GM10847 (cell line): Measurements from ENCODE around the gene DNAJC17.

Source experiments
- POLR2A ChIP-seq: IDR thresholded peaks from 2 replicates; pipeline ENCODE4 v1.6.1; 2011; ENCODE audit not compliant: insufficient read length; ENCODE audit errors: extremely low read depth

The DNAJC17 gene

DNA sequence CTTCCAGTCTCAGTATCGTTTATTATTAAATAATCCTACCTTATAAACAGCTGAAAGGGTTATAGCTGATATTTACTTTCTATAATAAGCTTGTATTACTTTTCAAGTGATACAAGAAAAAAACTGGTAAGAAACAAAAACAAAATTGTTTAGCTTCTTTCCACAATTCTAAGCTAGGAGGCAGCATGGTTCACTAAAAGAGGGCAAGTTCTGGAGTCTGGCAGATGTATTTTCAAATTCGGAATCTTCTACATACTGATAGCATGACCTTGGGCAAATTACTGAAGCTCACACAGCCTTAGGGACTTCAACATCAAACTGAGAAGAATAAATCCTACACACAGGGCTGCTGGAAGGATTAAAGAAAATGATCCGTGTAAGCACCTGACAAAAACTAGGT is 22.1 kb downstream of the DNAJC17 start:
- TF ChIP-seq POLR2A, result no peak

DNA sequence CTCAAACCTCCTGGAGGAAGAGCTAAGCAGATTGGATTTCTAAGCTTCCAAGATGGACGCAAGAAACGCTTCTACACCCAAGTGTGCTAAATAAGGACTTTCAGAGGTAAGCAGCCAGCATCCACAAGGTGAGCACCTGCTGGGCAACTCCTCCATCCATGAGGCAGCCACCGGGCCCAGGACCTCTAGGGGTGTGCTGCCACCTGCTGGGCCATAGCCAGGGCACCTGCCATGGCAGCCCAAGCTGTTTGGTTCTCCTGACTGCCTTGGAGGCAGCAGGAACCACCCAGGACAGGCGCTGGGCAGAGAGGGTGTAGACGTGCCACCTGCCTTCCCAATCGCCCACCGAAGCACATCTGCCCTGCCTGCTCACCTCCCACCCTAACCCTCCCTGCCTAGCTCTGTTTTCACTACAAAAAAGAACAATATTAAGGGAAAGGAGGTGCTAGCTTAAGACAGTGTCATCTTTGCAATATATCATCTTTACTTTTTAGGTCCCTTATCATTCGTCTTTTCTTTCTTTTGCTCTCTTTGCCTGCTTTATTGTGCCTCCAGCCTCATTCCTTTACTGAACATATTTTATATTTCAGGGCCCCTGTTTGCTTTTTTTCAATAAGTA is 24.6 kb downstream of the DNAJC17 start:
- no peak for TF ChIP-seq POLR2A

- no peak for TF ChIP-seq POLR2A
These were observed 30.6 kb downstream of the DNAJC17 start for GRCh38 chr15:40776537-40777141.

DNA sequence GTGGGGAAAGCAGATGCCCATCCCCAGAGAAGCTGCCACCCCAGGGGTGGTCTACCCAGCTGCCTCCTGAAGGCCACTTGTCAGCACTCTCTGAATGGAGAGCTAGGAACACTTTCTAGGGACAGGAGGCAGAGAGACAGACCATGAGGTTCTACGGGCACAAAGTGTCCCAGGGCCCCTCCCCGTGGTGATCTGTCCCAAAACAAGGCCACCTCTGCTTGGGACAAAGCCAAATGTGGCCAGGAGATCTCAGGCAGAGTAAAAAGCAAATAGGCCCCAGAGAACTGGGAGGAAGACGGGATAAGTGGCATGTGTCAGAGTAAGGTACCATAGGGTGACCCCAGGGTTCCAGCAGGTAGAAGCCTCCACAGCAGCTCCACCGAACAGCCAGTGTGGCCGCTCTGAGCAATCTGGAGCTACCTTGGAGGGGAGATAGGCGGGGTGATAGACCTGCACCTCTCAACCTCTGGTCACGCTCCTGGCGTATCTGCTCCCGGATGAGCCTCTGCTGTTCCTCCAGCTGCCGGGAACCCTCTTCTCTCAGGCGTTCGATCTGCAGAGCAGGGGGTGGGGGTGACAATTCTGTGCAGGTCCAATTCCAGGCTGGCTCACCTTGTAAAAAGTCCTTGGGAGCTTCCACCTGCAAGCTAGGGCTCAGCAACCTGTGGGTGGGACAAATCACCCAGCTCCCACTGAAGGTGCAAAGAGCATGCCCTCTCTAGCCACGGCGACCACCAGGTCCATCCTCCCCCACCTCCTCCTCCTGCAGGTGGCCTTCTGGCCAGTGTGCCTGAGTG is 31.3 kb downstream of the DNAJC17 start:
- TF ChIP-seq POLR2A, result no peak

- TF ChIP-seq POLR2A, result no peak
These were observed 32.3 kb downstream of the DNAJC17 start for GRCh38 chr15:40775007-40775406.

- no peak for TF ChIP-seq POLR2A
These were observed 33.4 kb downstream of the DNAJC17 start for GRCh38 chr15:40773902-40774301.

DNA sequence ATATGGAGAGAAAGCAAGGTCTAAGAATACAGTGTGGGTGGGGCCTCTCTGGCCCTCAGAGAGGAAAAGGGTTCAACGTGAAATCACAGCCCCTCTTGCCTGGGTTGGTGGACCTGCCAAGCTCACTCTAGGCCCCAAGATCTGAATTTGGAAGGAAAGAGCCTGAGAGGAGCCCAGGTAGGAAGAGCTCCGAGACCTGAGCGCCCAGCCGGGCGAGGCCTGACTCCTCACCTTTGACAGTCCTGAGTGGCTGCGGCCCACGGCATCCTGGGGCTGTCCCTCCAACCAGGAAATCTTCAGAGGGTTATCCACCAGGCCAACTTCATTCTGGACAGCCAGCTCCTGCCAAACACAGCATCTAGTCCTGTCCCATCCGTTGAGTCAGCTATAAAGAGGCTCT is 33.8 kb downstream of the DNAJC17 start:
- no peak for TF ChIP-seq POLR2A

DNA sequence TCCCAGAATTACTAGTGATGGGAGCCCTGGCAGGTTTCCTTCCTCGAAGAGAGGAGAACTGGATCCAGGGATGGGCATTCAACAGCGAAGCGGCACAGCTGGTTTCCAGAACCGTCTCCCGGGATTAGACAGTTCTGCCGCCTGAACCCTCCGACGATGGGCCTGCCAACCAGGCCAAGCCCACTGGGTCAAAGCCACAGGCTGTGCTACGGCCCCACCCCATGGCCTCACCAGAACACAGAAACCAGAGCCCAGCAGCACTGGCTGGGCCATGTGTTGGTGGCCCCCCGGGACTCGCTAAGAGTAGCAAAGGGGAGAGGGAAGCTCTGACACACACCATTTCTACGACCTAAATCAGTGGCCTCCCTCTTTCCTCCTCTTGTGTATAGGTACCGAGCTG is 35.3 kb downstream of the DNAJC17 start:
- no peak for TF ChIP-seq POLR2A

DNA sequence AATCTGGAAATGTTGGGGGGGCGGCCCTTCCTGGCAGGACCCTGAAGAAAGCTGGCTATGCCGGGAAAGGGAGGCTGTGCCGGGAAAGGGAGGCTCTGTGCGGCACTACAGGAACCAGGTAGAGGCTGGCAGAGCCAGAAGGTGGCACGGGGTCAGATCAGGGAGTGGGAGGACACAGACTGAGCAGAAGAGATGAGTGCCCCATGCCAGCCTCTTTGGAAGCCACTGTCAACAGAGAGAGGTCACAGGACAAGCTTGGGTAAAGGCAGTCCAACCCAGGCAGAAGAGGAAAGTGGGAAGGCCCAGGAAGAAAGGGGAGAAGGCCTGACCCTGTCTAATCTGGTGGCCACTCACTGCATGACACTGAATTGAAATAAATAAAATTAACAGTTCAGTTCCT is 36.0 kb downstream of the DNAJC17 start:
- no peak for TF ChIP-seq POLR2A

GRCh38 chr15:40770147-40770721 is 37.0 kb downstream of the DNAJC17 start:
- TF ChIP-seq POLR2A, result no peak

DNA sequence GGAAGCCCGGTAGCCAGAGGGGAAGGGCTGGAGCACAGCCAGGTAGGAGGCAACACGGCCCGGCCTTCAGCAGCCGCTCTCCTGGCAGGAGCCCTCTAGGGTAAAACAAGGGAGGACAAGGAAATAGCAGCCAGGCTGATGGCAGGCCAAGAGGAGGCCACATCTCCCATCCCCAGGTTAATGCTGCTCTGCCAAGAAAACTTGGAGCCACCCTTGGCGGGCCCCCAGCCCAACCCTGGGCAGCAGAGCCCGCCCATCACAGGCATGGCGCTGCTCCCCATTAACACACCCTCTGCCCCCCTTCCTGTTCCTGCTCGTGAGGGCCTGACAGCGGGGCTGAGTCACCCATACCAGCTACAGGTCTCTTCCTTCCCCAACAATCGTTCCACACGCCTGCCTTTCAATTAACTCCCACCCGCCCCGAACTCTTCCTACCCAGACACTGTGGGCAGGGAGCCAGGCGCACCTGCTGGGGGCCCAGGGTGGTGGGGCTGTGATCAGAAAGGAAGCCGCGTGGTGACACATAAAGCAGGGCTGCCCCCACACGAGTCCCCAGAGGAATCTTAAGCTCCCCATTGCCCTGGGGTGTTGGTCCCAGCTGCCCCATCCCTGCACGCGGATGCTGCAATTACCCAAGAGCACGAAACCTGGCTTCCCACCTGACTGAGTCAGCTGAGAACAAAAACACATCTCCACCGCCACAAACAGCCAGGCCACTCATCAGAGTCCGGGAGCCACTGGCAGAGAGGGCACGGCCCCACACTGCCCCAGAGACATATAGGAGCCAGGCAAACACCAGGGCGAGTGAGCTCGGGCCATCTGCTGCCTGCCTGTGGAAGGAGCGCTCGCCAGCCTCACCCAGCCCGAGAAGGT is 37.8 kb downstream of the DNAJC17 start, which contains the start of gene C15orf62:
Gene C15orf62, plus strand, starts transcription at position 707 of the 873 bp plus-strand sequence. CDS start 516 bp downstream, outside the sequence.
- TF ChIP-seq POLR2A, result no peak

DNA sequence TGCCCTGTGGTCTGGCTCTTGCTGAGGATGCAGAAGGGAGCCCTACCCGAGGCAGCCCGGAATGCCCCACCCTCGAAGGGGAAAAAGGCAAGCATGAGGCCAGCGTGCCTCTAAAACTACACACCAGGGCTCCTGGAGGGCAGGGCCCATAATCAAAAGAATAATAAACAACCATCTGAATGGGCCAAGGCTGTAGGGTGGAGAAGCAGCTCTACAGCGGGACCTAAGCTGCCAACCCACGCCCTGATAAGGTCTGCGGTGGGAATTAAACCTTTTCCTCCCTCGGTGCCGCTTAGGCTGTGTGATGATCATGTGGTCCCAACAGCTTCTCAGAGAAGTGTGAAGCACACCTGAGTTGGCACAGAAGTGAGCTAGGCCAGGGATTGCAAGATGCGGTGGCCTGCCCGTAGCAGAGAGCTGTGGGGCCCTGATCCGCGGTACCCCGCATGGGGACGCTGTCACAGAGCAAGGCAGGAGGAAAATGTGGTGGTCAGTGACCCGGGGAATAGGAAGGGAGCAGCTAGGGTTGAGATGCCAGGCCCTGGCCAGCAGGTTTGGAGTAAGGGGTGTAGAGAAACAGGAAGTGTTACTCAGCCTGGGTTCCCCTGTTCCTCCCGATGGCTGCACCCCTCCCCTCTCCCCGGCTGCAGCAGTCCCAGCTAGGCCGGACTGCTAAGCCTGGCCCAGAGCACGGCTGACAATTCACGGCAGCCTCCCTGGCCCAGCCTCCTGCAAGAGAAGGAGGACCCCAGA is 38.6 kb downstream of the DNAJC17 start:
- TF ChIP-seq POLR2A, result no peak

DNA sequence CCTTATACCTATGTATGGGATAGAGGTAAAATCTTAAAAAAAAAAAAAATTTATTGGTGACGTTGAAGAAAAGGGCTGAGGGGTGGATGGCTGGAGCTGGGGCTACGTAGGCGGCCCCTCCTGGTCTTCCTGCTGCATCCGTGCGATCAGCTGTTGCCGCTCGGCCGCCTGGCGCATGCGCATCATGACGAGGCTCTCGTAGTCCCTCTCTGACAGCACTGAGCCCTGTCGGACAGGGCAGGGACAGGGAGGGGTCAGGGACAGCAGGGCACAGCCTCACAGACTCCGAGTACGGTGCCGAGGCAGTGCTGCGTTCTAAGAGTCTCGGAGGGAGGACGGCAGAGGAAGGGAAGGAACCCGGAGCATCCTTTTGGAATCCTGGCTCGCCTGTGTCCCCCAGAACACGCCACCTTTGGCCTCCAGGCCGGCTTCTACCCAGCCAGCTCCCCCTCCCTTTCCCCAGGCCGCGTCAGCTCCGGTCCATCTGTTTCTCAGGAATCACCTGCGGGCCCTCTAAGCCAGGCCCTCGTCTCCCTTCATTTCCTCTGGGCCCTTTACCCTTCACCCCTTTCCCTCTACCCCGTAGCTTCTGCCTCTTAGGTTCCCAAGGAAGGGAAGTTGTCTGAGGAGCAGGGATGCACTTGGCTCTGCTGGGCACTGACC is 39.3 kb downstream of the DNAJC17 start:
- no peak for TF ChIP-seq POLR2A
